GM12864 (cell line): ENCODE measurements around the gene DEDD2.

ENCODE experiments used
- DNase-seq: peaks from one replicate; pipeline ENCODE4 v3.0.0-alpha.2; 2011; ENCODE audit warnings: low read depth
- H3K4me3 ChIP-seq: 2 replicates; pipeline ENCODE4 v1.5.1; 2011; ENCODE audit warnings: mild to moderate bottlenecking, low read depth, low read length, control low read depth
- CTCF ChIP-seq: IDR thresholded peaks from 2 replicates; pipeline ENCODE4 v1.5.1; 2011; ENCODE audit warnings: low read depth, mild to moderate bottlenecking, moderate library complexity, low read length, control low read depth, inconsistent platforms; ENCODE audit errors: missing control alignments

Gene DEDD2

GRCh38 chr19:42239544-42240220, 22.2 kb upstream of the DEDD2 start:
- H3K4me3 ChIP-seq = no peak overlapping the region
- TF ChIP-seq CTCF = no peak
- DNase-seq = no peak

- no peak for DNase-seq
- no peak for TF ChIP-seq CTCF
- H3K4me3 ChIP-seq = no peak overlapping the region
Observed at GRCh38 chr19:42235181-42235580, 17.7 kb upstream of the DEDD2 start.

- no peak for DNase-seq
- no peak overlapping the region for H3K4me3 ChIP-seq
- TF ChIP-seq CTCF = no peak
Observed at GRCh38 chr19:42234364-42234763, 16.9 kb upstream of the DEDD2 start.

GRCh38 chr19:42233678-42234292, 16.3 kb upstream of the DEDD2 start:
- TF ChIP-seq CTCF = no peak
- no peak for DNase-seq
- no peak overlapping the region for H3K4me3 ChIP-seq

- no peak overlapping the region for H3K4me3 ChIP-seq
- no peak for DNase-seq
- TF ChIP-seq CTCF = no peak
Observed at GRCh38 chr19:42233106-42233505, 15.6 kb upstream of the DEDD2 start.

- no peak for TF ChIP-seq CTCF
- no peak for DNase-seq
- no peak overlapping the region for H3K4me3 ChIP-seq
Observed at GRCh38 chr19:42232435-42232834, 15.0 kb upstream of the DEDD2 start.

- no peak overlapping the region for H3K4me3 ChIP-seq
Observed at GRCh38 chr19:42230571-42230970, 13.1 kb upstream of the DEDD2 start.

More at GRCh38 chr19:42230571-42230970, 13.1 kb upstream of the DEDD2 start:
- TF ChIP-seq CTCF = no peak
- no peak for DNase-seq
